ENCODE results near the gene S100A5. TPM values are rescaled to one million over a fixed set of nuclear protein-coding genes. Genes with fewer than 3 reads are reported as not detected.

Gene S100A5
- total and polyA plus RNA-seq, 2 experiments from 2014 or later, result 0.41 TPM; not detected in 1

- in situ Hi-C loops (cut with MboI), result no loop called here
- Histone ChIP-seq H3F3A (ENCODE audit: insufficient read depth) (0 out of 2 replicates have a peak, but pooled peaks cover under 1% of the 10 kb centered on the region), H3K36me3 (ENCODE audit: low read depth) (no peaks in the 10 kb centered on the region), H3K4me1 (ENCODE audit: insufficient read depth) (no peaks in the 10 kb centered on the region), H3K27ac (no peak overlapping the region), H3K9me2 (ENCODE audit: insufficient read depth) (no peaks in the 10 kb centered on the region), H3K4me2 (ENCODE audit: unreplicated experiment) (no peak overlapping the region), H4K20me1 (ENCODE audit: insufficient read depth) (no peaks in the 10 kb centered on the region), H2AFZ (no peak overlapping the region), H3K4me3 (no peak overlapping the region), H3K79me2 (ENCODE audit: insufficient read depth) (no peaks in the 10 kb centered on the region), H3K9me3 (ENCODE audit: low read depth) (no peaks in the 10 kb centered on the region), H3K27me3 (replicated peaks; ENCODE audit: insufficient read depth) (no peaks in the 10 kb centered on the region), H3K9ac (no peak overlapping the region)
- 89 to 91% methylated on average over 3 of the region's 3 CpGs for WGBS, 2 experiments (ENCODE audit: low coverage in 1 of 2, low lambda C conversion rate in 2 of 2, missing lambda C conversion rate in 2 of 2)
- TF ChIP-seq EZH2phosphoT487 (IDR thresholded peaks at IDR 0.05; ENCODE audit: insufficient read depth, low read depth), result no peak
- TF ChIP-seq EZH2 (IDR thresholded peaks at IDR 0.05; ENCODE audit: insufficient read depth, poor library complexity, severe bottlenecking), result no peak
- DNase-seq, result no peak
These were observed 21.5 kb downstream of the S100A5 start for GRCh38 chr1:153519242-153519641.

GRCh38 chr1:153515504-153516394, 25.0 kb downstream of the S100A5 start:
- no peak for TF ChIP-seq EZH2phosphoT487 (IDR thresholded peaks at IDR 0.05; ENCODE audit: insufficient read depth, low read depth)
- peaks cover 5% of the 10 kb centered on the region; the same call in 1 of the 2 replicates for H3K4me1 ChIP-seq (ENCODE audit: insufficient read depth)
- no peak overlapping the region for H2AFZ ChIP-seq
- H3K27me3 ChIP-seq (replicated peaks; ENCODE audit: insufficient read depth), result no peaks in the 10 kb centered on the region
- H3K9me2 ChIP-seq (ENCODE audit: insufficient read depth), result no peaks in the 10 kb centered on the region
- no peaks in the 10 kb centered on the region for H4K20me1 ChIP-seq (ENCODE audit: insufficient read depth)
- no peak overlapping the region for H3K4me2 ChIP-seq (ENCODE audit: unreplicated experiment)
- H3K9ac ChIP-seq, result no peak overlapping the region
- no peaks in the 10 kb centered on the region for H3K79me2 ChIP-seq (ENCODE audit: insufficient read depth)
- in situ Hi-C loops (cut with MboI), result no loop called here
- H3K27ac ChIP-seq, result no peak overlapping the region
- no peaks in the 10 kb centered on the region for H3F3A ChIP-seq (ENCODE audit: insufficient read depth)
- no peak for DNase-seq
- H3K9me3 ChIP-seq (ENCODE audit: low read depth), result no peaks in the 10 kb centered on the region
- 45 to 52% methylated on average over 8 of the region's 8 CpGs for WGBS, 2 experiments (ENCODE audit: low coverage in 1 of 2, low lambda C conversion rate in 2 of 2, missing lambda C conversion rate in 2 of 2)
- H3K36me3 ChIP-seq (ENCODE audit: low read depth), result no peaks in the 10 kb centered on the region
- no peak overlapping the region for H3K4me3 ChIP-seq

- no peaks in the 10 kb centered on the region for H3K79me2 ChIP-seq (ENCODE audit: insufficient read depth)
- 95 to 100% methylated on average over 7 of the region's 7 CpGs for WGBS, 2 experiments (ENCODE audit: low coverage in 1 of 2, low lambda C conversion rate in 2 of 2, missing lambda C conversion rate in 2 of 2)
- no peak overlapping the region for H3K9ac ChIP-seq
- no peak overlapping the region for H2AFZ ChIP-seq
- H3K9me3 ChIP-seq (ENCODE audit: low read depth), result no peaks in the 10 kb centered on the region
- H3K4me3 ChIP-seq, result no peak overlapping the region
- H3K9me2 ChIP-seq (ENCODE audit: insufficient read depth), result no peaks in the 10 kb centered on the region
- no peaks in the 10 kb centered on the region for H3K27me3 ChIP-seq (replicated peaks; ENCODE audit: insufficient read depth)
- H3F3A ChIP-seq (ENCODE audit: insufficient read depth), result peaks cover 5% of the 10 kb centered on the region; the same call in 1 of the 2 replicates
- H4K20me1 ChIP-seq (ENCODE audit: insufficient read depth), result no peaks in the 10 kb centered on the region
- H3K27ac ChIP-seq, result no peak overlapping the region
- H3K4me1 ChIP-seq (ENCODE audit: insufficient read depth), result peaks cover 5% of the 10 kb centered on the region; the same call in 1 of the 2 replicates
- no peaks in the 10 kb centered on the region for H3K36me3 ChIP-seq (ENCODE audit: low read depth)
- H3K4me2 ChIP-seq (ENCODE audit: unreplicated experiment), result no peak overlapping the region
- no peak for DNase-seq
- in situ Hi-C loops (cut with MboI), result no loop called here
- TF ChIP-seq EZH2phosphoT487 (IDR thresholded peaks at IDR 0.05; ENCODE audit: insufficient read depth, low read depth), result no peak
- no peak for TF ChIP-seq EZH2 (IDR thresholded peaks at IDR 0.05; ENCODE audit: insufficient read depth, poor library complexity, severe bottlenecking)
These were observed 27.1 kb downstream of the S100A5 start for GRCh38 chr1:153513666-153514065.

GRCh38 chr1:153513023-153513422, 27.7 kb downstream of the S100A5 start:
- in situ Hi-C loops (cut with MboI), result no loop called here
- TF ChIP-seq EZH2 (IDR thresholded peaks at IDR 0.05; ENCODE audit: insufficient read depth, poor library complexity, severe bottlenecking), result no peak
- TF ChIP-seq EZH2phosphoT487 (IDR thresholded peaks at IDR 0.05; ENCODE audit: insufficient read depth, low read depth), result no peak
- H3K4me3 ChIP-seq, result no peak overlapping the region
- no peaks in the 10 kb centered on the region for H3K9me2 ChIP-seq (ENCODE audit: insufficient read depth)
- no peaks in the 10 kb centered on the region for H4K20me1 ChIP-seq (ENCODE audit: insufficient read depth)
- no peak for DNase-seq
- no peaks in the 10 kb centered on the region for H3K79me2 ChIP-seq (ENCODE audit: insufficient read depth)
- H2AFZ ChIP-seq, result no peak overlapping the region
- H3K4me2 ChIP-seq (ENCODE audit: unreplicated experiment), result no peak overlapping the region
- H3K4me1 ChIP-seq (ENCODE audit: insufficient read depth), result peaks cover 10% of the 10 kb centered on the region
- no peaks in the 10 kb centered on the region for H3K9me3 ChIP-seq (ENCODE audit: low read depth)
- no peaks in the 10 kb centered on the region for H3K36me3 ChIP-seq (ENCODE audit: low read depth)
- H3F3A ChIP-seq (ENCODE audit: insufficient read depth), result peaks cover 5% of the 10 kb centered on the region; the same call in 1 of the 2 replicates
- H3K27ac ChIP-seq, result no peak overlapping the region
- H3K27me3 ChIP-seq (replicated peaks; ENCODE audit: insufficient read depth), result no peaks in the 10 kb centered on the region
- WGBS, 2 experiments (ENCODE audit: low coverage in 1 of 2, low lambda C conversion rate in 2 of 2, missing lambda C conversion rate in 2 of 2), result 84 to 91% methylated on average over 3 of the region's 3 CpGs
- no peak overlapping the region for H3K9ac ChIP-seq

Measured in GM23248 (cell line).